ENCODE data around the gene RHBDL1. TPM values are rescaled to one million over a fixed set of nuclear protein-coding genes. Genes with fewer than 3 reads are reported as not detected.

RHBDL1 gene
- total RNA-seq, 4 donors from 2014 or later: 1.2 to 8.9 (median 3.9) TPM

- Histone ChIP-seq H3K4me1 (peaks cover 8% of the 10 kb centered on the region), H3K4me3 (peak overlapping the region; percentile 21), H3K9me3 (no peaks in the 10 kb centered on the region), H3K27ac (no peak overlapping the region), H3K36me3 (peaks cover 36% of the 10 kb centered on the region), H3K27me3 (no peaks in the 10 kb centered on the region)
- no peak for TF ChIP-seq EP300 (IDR thresholded peaks at IDR 0.05)
- peak; percentile 42 to 59 for TF ChIP-seq CTCF (IDR thresholded peaks at IDR 0.05)
- no peak for TF ChIP-seq POLR2A (IDR thresholded peaks at IDR 0.05)
- TF ChIP-seq POLR2AphosphoS5 (IDR thresholded peaks at IDR 0.05): peak in 1 of 3 donors; percentile 53
- DNase-seq (ENCODE audit: low spot score in 2 of 2): peak; percentile 93
- WGBS: no CpG with 5 or more reads among the region's 43 CpGs
Measured at GRCh38 chr16:660459-661183, 14.8 kb upstream of the RHBDL1 start.

- H3K4me3 ChIP-seq: no peak overlapping the region
- peaks cover 8% of the 10 kb centered on the region for H3K4me1 ChIP-seq
- no peak for DNase-seq (ENCODE audit: low spot score in 2 of 2)
- H3K36me3 ChIP-seq: peaks cover 29% of the 10 kb centered on the region
- TF ChIP-seq EP300 (IDR thresholded peaks at IDR 0.05): no peak
- TF ChIP-seq POLR2A (IDR thresholded peaks at IDR 0.05): no peak
- no peak for TF ChIP-seq POLR2AphosphoS5 (IDR thresholded peaks at IDR 0.05)
- no peak for TF ChIP-seq CTCF (IDR thresholded peaks at IDR 0.05)
- H3K27ac ChIP-seq: no peak overlapping the region
- H3K9me3 ChIP-seq: no peaks in the 10 kb centered on the region
- 79% methylated on average over 7 of the region's 35 CpGs for WGBS
- no peaks in the 10 kb centered on the region for H3K27me3 ChIP-seq
Measured at GRCh38 chr16:661184-661821, 14.2 kb upstream of the RHBDL1 start.

DNA sequence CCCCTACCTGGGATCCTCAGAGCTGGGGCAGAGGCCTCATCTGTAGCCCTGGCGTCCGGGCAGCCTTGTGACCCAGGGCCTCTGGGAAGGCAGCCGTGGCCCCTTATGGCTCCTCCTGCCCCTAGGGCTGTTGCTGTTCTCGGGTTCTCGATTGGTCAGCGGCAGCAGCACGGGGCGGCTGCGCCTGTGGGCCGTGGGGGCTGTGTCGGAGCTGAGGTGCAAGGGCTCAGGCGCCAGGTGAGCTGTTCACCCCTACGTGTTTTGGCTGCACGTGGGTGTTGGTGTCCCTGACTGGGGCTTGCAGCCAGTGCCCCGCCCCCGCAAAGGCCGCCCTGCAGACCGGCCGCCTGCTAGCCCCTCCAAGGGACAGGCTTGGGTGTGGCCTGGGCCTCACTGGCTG is 13.4 kb upstream of the RHBDL1 start:
- no peaks in the 10 kb centered on the region for H3K9me3 ChIP-seq
- WGBS: 90% methylated on average over 2 of the region's 19 CpGs
- no peaks in the 10 kb centered on the region for H3K27me3 ChIP-seq
- no peak for DNase-seq (ENCODE audit: low spot score in 2 of 2)
- peaks cover 21% of the 10 kb centered on the region for H3K36me3 ChIP-seq
- TF ChIP-seq POLR2A (IDR thresholded peaks at IDR 0.05): no peak
- no peak for TF ChIP-seq POLR2AphosphoS5 (IDR thresholded peaks at IDR 0.05)
- TF ChIP-seq EP300 (IDR thresholded peaks at IDR 0.05): no peak
- TF ChIP-seq CTCF (IDR thresholded peaks at IDR 0.05): no peak
- H3K4me3 ChIP-seq: no peak overlapping the region
- H3K4me1 ChIP-seq: peaks cover 15% of the 10 kb centered on the region
- no peak overlapping the region for H3K27ac ChIP-seq

GRCh38 chr16:662597-662996 is 12.9 kb upstream of the RHBDL1 start:
- H3K9me3 ChIP-seq: no peaks in the 10 kb centered on the region
- no peaks in the 10 kb centered on the region for H3K27me3 ChIP-seq
- peaks cover 20% of the 10 kb centered on the region for H3K4me1 ChIP-seq
- TF ChIP-seq CTCF (IDR thresholded peaks at IDR 0.05) (no peak), POLR2A (IDR thresholded peaks at IDR 0.05) (no peak), EP300 (IDR thresholded peaks at IDR 0.05) (no peak), POLR2AphosphoS5 (IDR thresholded peaks at IDR 0.05) (no peak)
- WGBS: 96% methylated on average over 9 of the region's 21 CpGs
- H3K36me3 ChIP-seq: peaks cover 16% of the 10 kb centered on the region
- no peak overlapping the region for H3K4me3 ChIP-seq
- no peak for DNase-seq (ENCODE audit: low spot score in 2 of 2)
- H3K27ac ChIP-seq: no peak overlapping the region

DNA sequence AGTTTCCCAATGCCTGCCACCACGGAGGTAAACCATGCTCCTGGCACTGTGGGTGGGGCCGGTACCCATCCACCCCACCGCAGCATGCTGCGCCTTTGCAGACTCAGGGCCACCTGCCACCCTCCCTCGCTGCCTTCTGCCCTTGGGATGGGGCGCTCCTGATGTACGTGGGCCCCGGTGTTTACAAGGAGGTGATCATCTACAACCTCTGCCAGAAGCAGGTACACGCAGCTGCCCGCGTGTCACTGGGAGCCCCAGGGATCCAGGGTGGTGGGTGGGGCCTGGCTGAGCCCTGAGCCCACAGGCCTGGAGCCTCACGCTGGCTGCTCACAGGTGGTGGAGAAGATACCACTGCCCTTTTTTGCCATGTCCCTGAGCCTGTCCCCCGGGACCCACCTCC is 8.9 kb upstream of the RHBDL1 start:
- no peaks in the 10 kb centered on the region for H3K9me3 ChIP-seq
- H3K27me3 ChIP-seq: no peaks in the 10 kb centered on the region
- H3K36me3 ChIP-seq: peaks cover 27% of the 10 kb centered on the region
- WGBS: no CpG with 5 or more reads among the region's 13 CpGs
- no peak for DNase-seq (ENCODE audit: low spot score in 2 of 2)
- TF ChIP-seq CTCF (IDR thresholded peaks at IDR 0.05) (no peak), POLR2AphosphoS5 (IDR thresholded peaks at IDR 0.05) (no peak), EP300 (IDR thresholded peaks at IDR 0.05) (no peak), POLR2A (IDR thresholded peaks at IDR 0.05) (no peak)
- peaks cover 27% of the 10 kb centered on the region for H3K4me1 ChIP-seq
- H3K27ac ChIP-seq: no peak overlapping the region
- H3K4me3 ChIP-seq: no peak overlapping the region
